ENCODE data around the gene DAG1.
"Not testable (repeated sequence)": the region's sequence is repeated elsewhere in the genome, so short reads cannot be mapped to it uniquely, and the experiment has no call there.

The DAG1 gene

GRCh38 chr3:49495023-49495422, 25.0 kb downstream of the DAG1 start:
- Histone ChIP-seq H3K79me1 (ENCODE audit: low read depth, low read length) (peaks cover 5% of the 10 kb centered on the region), H3K14ac (ENCODE audit: low read length) (no peak overlapping the region), H4K8ac (ENCODE audit: low read depth, low read length) (no peak overlapping the region), H3K27me3 (ENCODE audit: control insufficient read depth in 3 of 3, insufficient read depth in 3 of 3, low read depth in 1 of 3, low read length in 3 of 3) (no peaks in the 10 kb centered on the region), H4K91ac (ENCODE audit: low read depth, low read length, poor library complexity) (no peak overlapping the region), H3K4me3 (ENCODE audit: low read length in 2 of 2) (no peak overlapping the region), H3K4ac (ENCODE audit: low read length) (no peak overlapping the region), H3K23ac (ENCODE audit: low read depth, low read length, poor library complexity) (no peak overlapping the region), H3K18ac (ENCODE audit: low read length) (no peak overlapping the region), H3K9ac (ENCODE audit: low read depth, low read length, poor library complexity) (no peak overlapping the region), H2BK120ac (ENCODE audit: low read depth, low read length) (no peak overlapping the region), H3K9me3 (replicated peaks in 1 of 2; ENCODE audit: control insufficient read depth in 2 of 2, insufficient read depth in 1 of 2, low read depth in 1 of 2, low read length in 2 of 2) (no peaks in the 10 kb centered on the region), H2BK15ac (ENCODE audit: low read length) (no peak overlapping the region), H3K4me2 (ENCODE audit: insufficient read depth, low read length, poor library complexity, severe bottlenecking) (no peak overlapping the region), H3K27ac (replicated peaks; ENCODE audit: low read length) (no peak overlapping the region), H2AK5ac (ENCODE audit: low read depth, low read length) (no peak overlapping the region), H3K36me3 (replicated peaks in 1 of 2; ENCODE audit: control insufficient read depth in 2 of 2, insufficient read depth in 2 of 2, low read length in 2 of 2) (peaks cover 2 to 27% of the 10 kb centered on the region in 2 donors), H2BK12ac (ENCODE audit: low read length) (no peak overlapping the region), H3K4me1 (ENCODE audit: control insufficient read depth in 2 of 2, insufficient read depth in 1 of 2, low read depth in 1 of 2, low read length in 2 of 2) (no peaks in the 10 kb centered on the region), H2BK5ac (ENCODE audit: low read length) (no peak overlapping the region), H2AFZ (ENCODE audit: low read length) (no peak overlapping the region)
- DNase-seq (ENCODE audit: low spot score) = no peak

- not testable (repeated sequence) for H2BK12ac ChIP-seq (ENCODE audit: low read length); H3K14ac ChIP-seq (ENCODE audit: low read length); H3K27ac ChIP-seq (replicated peaks; ENCODE audit: low read length); H3K4me3 ChIP-seq (ENCODE audit: low read length in 2 of 2); H3K9ac ChIP-seq (ENCODE audit: low read depth, low read length, poor library complexity); H3K79me1 ChIP-seq (ENCODE audit: low read depth, low read length); H3K23ac ChIP-seq (ENCODE audit: low read depth, low read length, poor library complexity); H4K91ac ChIP-seq (ENCODE audit: low read depth, low read length, poor library complexity); H4K8ac ChIP-seq (ENCODE audit: low read depth, low read length); H3K4me1 ChIP-seq (ENCODE audit: control insufficient read depth in 2 of 2, insufficient read depth in 1 of 2, low read depth in 1 of 2, low read length in 2 of 2); DNase-seq (ENCODE audit: low spot score); H3K27me3 ChIP-seq (ENCODE audit: control insufficient read depth in 3 of 3, insufficient read depth in 3 of 3, low read depth in 1 of 3, low read length in 3 of 3); H2BK15ac ChIP-seq (ENCODE audit: low read length); H3K18ac ChIP-seq (ENCODE audit: low read length); H2AK5ac ChIP-seq (ENCODE audit: low read depth, low read length); H2BK120ac ChIP-seq (ENCODE audit: low read depth, low read length); H3K4me2 ChIP-seq (ENCODE audit: insufficient read depth, low read length, poor library complexity, severe bottlenecking); H3K9me3 ChIP-seq (replicated peaks in 1 of 2; ENCODE audit: control insufficient read depth in 2 of 2, insufficient read depth in 1 of 2, low read depth in 1 of 2, low read length in 2 of 2); H2AFZ ChIP-seq (ENCODE audit: low read length); H2BK5ac ChIP-seq (ENCODE audit: low read length); H3K4ac ChIP-seq (ENCODE audit: low read length)
- H3K36me3 ChIP-seq (replicated peaks in 1 of 2; ENCODE audit: control insufficient read depth in 2 of 2, insufficient read depth in 2 of 2, low read length in 2 of 2) = peaks cover 2 to 29% of the 10 kb centered on the region in 2 donors
- no CpG with 5 or more reads among the region's 4 CpGs for WGBS, 2 donors (ENCODE audit: extremely low coverage in 2 of 2, insufficient read length in 2 of 2, insufficient replicate concordance in 1 of 2)
Measured at GRCh38 chr3:49496845-49497244, 26.8 kb downstream of the DAG1 start.

GRCh38 chr3:49497606-49498005, 27.5 kb downstream of the DAG1 start:
- H4K91ac ChIP-seq (ENCODE audit: low read depth, low read length, poor library complexity) = no peak overlapping the region
- no CpG with 5 or more reads among the region's 4 CpGs for WGBS, 2 donors (ENCODE audit: extremely low coverage in 2 of 2, insufficient read length in 2 of 2, insufficient replicate concordance in 1 of 2)
- no peak overlapping the region for H4K8ac ChIP-seq (ENCODE audit: low read depth, low read length)
- no peak overlapping the region for H2BK5ac ChIP-seq (ENCODE audit: low read length)
- H3K4me1 ChIP-seq (ENCODE audit: control insufficient read depth in 2 of 2, insufficient read depth in 1 of 2, low read depth in 1 of 2, low read length in 2 of 2) = no peaks in the 10 kb centered on the region
- no peak overlapping the region for H3K23ac ChIP-seq (ENCODE audit: low read depth, low read length, poor library complexity)
- no peak overlapping the region for H3K27ac ChIP-seq (replicated peaks; ENCODE audit: low read length)
- no peak overlapping the region for H2BK15ac ChIP-seq (ENCODE audit: low read length)
- H3K4me2 ChIP-seq (ENCODE audit: insufficient read depth, low read length, poor library complexity, severe bottlenecking) = no peak overlapping the region
- no peak overlapping the region for H3K4ac ChIP-seq (ENCODE audit: low read length)
- H3K4me3 ChIP-seq (ENCODE audit: low read length in 2 of 2) = no peak overlapping the region
- H3K36me3 ChIP-seq (replicated peaks in 1 of 2; ENCODE audit: control insufficient read depth in 2 of 2, insufficient read depth in 2 of 2, low read length in 2 of 2) = peaks cover 5 to 22% of the 10 kb centered on the region in 2 donors
- no peak overlapping the region for H2AK5ac ChIP-seq (ENCODE audit: low read depth, low read length)
- peaks cover 5% of the 10 kb centered on the region for H3K79me1 ChIP-seq (ENCODE audit: low read depth, low read length)
- no peak overlapping the region for H2BK12ac ChIP-seq (ENCODE audit: low read length)
- DNase-seq (ENCODE audit: low spot score) = no peak
- H3K27me3 ChIP-seq (ENCODE audit: control insufficient read depth in 3 of 3, insufficient read depth in 3 of 3, low read depth in 1 of 3, low read length in 3 of 3) = no peaks in the 10 kb centered on the region
- no peak overlapping the region for H2AFZ ChIP-seq (ENCODE audit: low read length)
- no peak overlapping the region for H3K18ac ChIP-seq (ENCODE audit: low read length)
- H3K14ac ChIP-seq (ENCODE audit: low read length) = no peak overlapping the region
- no peak overlapping the region for H3K9ac ChIP-seq (ENCODE audit: low read depth, low read length, poor library complexity)
- H3K9me3 ChIP-seq (replicated peaks in 1 of 2; ENCODE audit: control insufficient read depth in 2 of 2, insufficient read depth in 1 of 2, low read depth in 1 of 2, low read length in 2 of 2) = no peaks in the 10 kb centered on the region
- no peak overlapping the region for H2BK120ac ChIP-seq (ENCODE audit: low read depth, low read length)

GRCh38 chr3:49498239-49498638, 28.2 kb downstream of the DAG1 start:
- no peak overlapping the region for H2AK5ac ChIP-seq (ENCODE audit: low read depth, low read length)
- H2AFZ ChIP-seq (ENCODE audit: low read length) = no peak overlapping the region
- no peak overlapping the region for H2BK5ac ChIP-seq (ENCODE audit: low read length)
- no peak overlapping the region for H3K4me2 ChIP-seq (ENCODE audit: insufficient read depth, low read length, poor library complexity, severe bottlenecking)
- DNase-seq (ENCODE audit: low spot score) = no peak
- H3K4ac ChIP-seq (ENCODE audit: low read length) = no peak overlapping the region
- H3K4me3 ChIP-seq (ENCODE audit: low read length in 2 of 2) = no peak overlapping the region
- H2BK15ac ChIP-seq (ENCODE audit: low read length) = no peak overlapping the region
- H3K36me3 ChIP-seq (replicated peaks in 1 of 2; ENCODE audit: control insufficient read depth in 2 of 2, insufficient read depth in 2 of 2, low read length in 2 of 2) = peaks cover 5 to 20% of the 10 kb centered on the region in 2 donors
- no peaks in the 10 kb centered on the region for H3K9me3 ChIP-seq (replicated peaks in 1 of 2; ENCODE audit: control insufficient read depth in 2 of 2, insufficient read depth in 1 of 2, low read depth in 1 of 2, low read length in 2 of 2)
- H3K27me3 ChIP-seq (ENCODE audit: control insufficient read depth in 3 of 3, insufficient read depth in 3 of 3, low read depth in 1 of 3, low read length in 3 of 3) = no peaks in the 10 kb centered on the region
- H4K8ac ChIP-seq (ENCODE audit: low read depth, low read length) = no peak overlapping the region
- no CpG with 5 or more reads among the region's 1 CpG for WGBS, 2 donors (ENCODE audit: extremely low coverage in 2 of 2, insufficient read length in 2 of 2, insufficient replicate concordance in 1 of 2)
- no peak overlapping the region for H2BK120ac ChIP-seq (ENCODE audit: low read depth, low read length)
- H2BK12ac ChIP-seq (ENCODE audit: low read length) = no peak overlapping the region
- no peak overlapping the region for H3K9ac ChIP-seq (ENCODE audit: low read depth, low read length, poor library complexity)
- no peak overlapping the region for H3K18ac ChIP-seq (ENCODE audit: low read length)
- no peak overlapping the region for H4K91ac ChIP-seq (ENCODE audit: low read depth, low read length, poor library complexity)
- peaks cover 5% of the 10 kb centered on the region for H3K79me1 ChIP-seq (ENCODE audit: low read depth, low read length)
- H3K23ac ChIP-seq (ENCODE audit: low read depth, low read length, poor library complexity) = no peak overlapping the region
- H3K14ac ChIP-seq (ENCODE audit: low read length) = no peak overlapping the region
- H3K27ac ChIP-seq (replicated peaks; ENCODE audit: low read length) = no peak overlapping the region
- H3K4me1 ChIP-seq (ENCODE audit: control insufficient read depth in 2 of 2, insufficient read depth in 1 of 2, low read depth in 1 of 2, low read length in 2 of 2) = no peaks in the 10 kb centered on the region
